ENCODE data around the gene EFNA1.

The EFNA1 gene

GRCh38 chr1:155134880-155135414 lies 7.3 kb downstream of the EFNA1 start (continued):
- TF ChIP-seq ZNF16 (tag by site-specific recombination; IDR thresholded peaks at IDR 0.05; ENCODE audit: low read depth) = no peak
- TF ChIP-seq, protein P1, sequence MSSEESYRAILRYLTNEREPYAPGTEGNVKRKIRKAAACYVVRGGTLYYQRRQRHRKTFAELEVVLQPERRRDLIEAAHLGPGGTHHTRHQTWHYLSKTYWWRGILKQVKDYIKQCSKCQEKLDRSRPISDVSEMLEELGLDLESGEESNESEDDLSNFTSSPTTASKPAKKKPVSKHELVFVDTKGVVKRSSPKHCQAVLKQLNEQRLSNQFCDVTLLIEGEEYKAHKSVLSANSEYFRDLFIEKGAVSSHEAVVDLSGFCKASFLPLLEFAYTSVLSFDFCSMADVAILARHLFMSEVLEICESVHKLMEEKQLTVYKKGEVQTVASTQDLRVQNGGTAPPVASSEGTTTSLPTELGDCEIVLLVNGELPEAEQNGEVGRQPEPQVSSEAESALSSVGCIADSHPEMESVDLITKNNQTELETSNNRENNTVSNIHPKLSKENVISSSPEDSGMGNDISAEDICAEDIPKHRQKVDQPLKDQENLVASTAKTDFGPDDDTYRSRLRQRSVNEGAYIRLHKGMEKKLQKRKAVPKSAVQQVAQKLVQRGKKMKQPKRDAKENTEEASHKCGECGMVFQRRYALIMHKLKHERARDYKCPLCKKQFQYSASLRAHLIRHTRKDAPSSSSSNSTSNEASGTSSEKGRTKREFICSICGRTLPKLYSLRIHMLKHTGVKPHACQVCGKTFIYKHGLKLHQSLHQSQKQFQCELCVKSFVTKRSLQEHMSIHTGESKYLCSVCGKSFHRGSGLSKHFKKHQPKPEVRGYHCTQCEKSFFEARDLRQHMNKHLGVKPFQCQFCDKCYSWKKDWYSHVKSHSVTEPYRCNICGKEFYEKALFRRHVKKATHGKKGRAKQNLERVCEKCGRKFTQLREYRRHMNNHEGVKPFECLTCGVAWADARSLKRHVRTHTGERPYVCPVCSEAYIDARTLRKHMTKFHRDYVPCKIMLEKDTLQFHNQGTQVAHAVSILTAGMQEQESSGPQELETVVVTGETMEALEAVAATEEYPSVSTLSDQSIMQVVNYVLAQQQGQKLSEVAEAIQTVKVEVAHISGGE (tag by site-specific recombination; conservative IDR thresholded peaks at IDR 0.05; ENCODE audit: low read depth) = no peak
- TF ChIP-seq ZNF701 (tag by site-specific recombination; IDR thresholded peaks at IDR 0.05) = no peak
- TF ChIP-seq ZNF416 (tag by site-specific recombination; IDR thresholded peaks at IDR 0.05) = no peak
- TF ChIP-seq TRIM28 (IDR thresholded peaks at IDR 0.05; ENCODE audit: borderline replicate concordance, low read length) = no peak
- no peak for TF ChIP-seq ZNF768 (tag by site-specific recombination; IDR thresholded peaks at IDR 0.05)
- TF ChIP-seq ZNF174 (tag by site-specific recombination; IDR thresholded peaks at IDR 0.05) = no peak
- no peak for TF ChIP-seq ZNF658 (tag by site-specific recombination; IDR thresholded peaks at IDR 0.05)
- no peak for TF ChIP-seq ZNF707 (tag by site-specific recombination; IDR thresholded peaks at IDR 0.05)
- TF ChIP-seq ZNF654 (tag by site-specific recombination; IDR thresholded peaks at IDR 0.05; ENCODE audit: low read depth) = no peak
- TF ChIP-seq ZNF624 (tag by site-specific recombination; IDR thresholded peaks at IDR 0.05) = no peak
- no peak for TF ChIP-seq SALL2 (tag by site-specific recombination; IDR thresholded peaks at IDR 0.05; ENCODE audit: borderline replicate concordance)
- peak; percentile 71 for TF ChIP-seq ZIC2 (tag by site-specific recombination; IDR thresholded peaks at IDR 0.05)
- TF ChIP-seq GFI1B (tag by site-specific recombination; IDR thresholded peaks at IDR 0.05) = no peak
- TF ChIP-seq ZNF521 (tag by site-specific recombination; IDR thresholded peaks at IDR 0.05) = no peak
- no peak for TF ChIP-seq ZNF223 (tag by site-specific recombination; IDR thresholded peaks at IDR 0.05)
- peak; percentile 52 for TF ChIP-seq GLIS2 (tag by site-specific recombination; IDR thresholded peaks at IDR 0.05)
- peak; percentile 93 for TF ChIP-seq ZFHX2 (tag by site-specific recombination; conservative IDR thresholded peaks at IDR 0.05)
- no peak for TF ChIP-seq ZNF138 (tag by site-specific recombination; IDR thresholded peaks at IDR 0.05; ENCODE audit: borderline replicate concordance)
- TF ChIP-seq, protein P2, sequence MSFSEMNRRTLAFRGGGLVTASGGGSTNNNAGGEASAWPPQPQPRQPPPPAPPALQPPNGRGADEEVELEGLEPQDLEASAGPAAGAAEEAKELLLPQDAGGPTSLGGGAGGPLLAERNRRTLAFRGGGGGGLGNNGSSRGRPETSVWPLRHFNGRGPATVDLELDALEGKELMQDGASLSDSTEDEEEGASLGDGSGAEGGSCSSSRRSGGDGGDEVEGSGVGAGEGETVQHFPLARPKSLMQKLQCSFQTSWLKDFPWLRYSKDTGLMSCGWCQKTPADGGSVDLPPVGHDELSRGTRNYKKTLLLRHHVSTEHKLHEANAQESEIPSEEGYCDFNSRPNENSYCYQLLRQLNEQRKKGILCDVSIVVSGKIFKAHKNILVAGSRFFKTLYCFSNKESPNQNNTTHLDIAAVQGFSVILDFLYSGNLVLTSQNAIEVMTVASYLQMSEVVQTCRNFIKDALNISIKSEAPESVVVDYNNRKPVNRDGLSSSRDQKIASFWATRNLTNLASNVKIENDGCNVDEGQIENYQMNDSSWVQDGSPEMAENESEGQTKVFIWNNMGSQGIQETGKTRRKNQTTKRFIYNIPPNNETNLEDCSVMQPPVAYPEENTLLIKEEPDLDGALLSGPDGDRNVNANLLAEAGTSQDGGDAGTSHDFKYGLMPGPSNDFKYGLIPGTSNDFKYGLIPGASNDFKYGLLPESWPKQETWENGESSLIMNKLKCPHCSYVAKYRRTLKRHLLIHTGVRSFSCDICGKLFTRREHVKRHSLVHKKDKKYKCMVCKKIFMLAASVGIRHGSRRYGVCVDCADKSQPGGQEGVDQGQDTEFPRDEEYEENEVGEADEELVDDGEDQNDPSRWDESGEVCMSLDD (tag by site-specific recombination; IDR thresholded peaks at IDR 0.05) = no peak
- no peak for TF ChIP-seq ZNF391 (tag by site-specific recombination; IDR thresholded peaks at IDR 0.05; ENCODE audit: borderline replicate concordance, low read depth)
- no peak for TF ChIP-seq ZNF280D (tag by site-specific recombination; IDR thresholded peaks at IDR 0.05)
- TF ChIP-seq ZNF544 (tag by site-specific recombination; IDR thresholded peaks at IDR 0.05) = no peak
- TF ChIP-seq SP7 (tag by site-specific recombination; IDR thresholded peaks at IDR 0.05) = peak; percentile 69
- no peak for TF ChIP-seq ZNF266 (tag by site-specific recombination; IDR thresholded peaks at IDR 0.05; ENCODE audit: low read depth)
- TF ChIP-seq ZNF555 (tag by site-specific recombination; conservative IDR thresholded peaks at IDR 0.05) = no peak
- TF ChIP-seq KLF8 (tag by site-specific recombination; IDR thresholded peaks at IDR 0.05) = peak; percentile 56
- no peak for TF ChIP-seq ZNF514 (tag by site-specific recombination; IDR thresholded peaks at IDR 0.05)
- no peak for TF ChIP-seq ZNF610 (tag by site-specific recombination; IDR thresholded peaks at IDR 0.05; ENCODE audit: borderline replicate concordance)
- no peak for TF ChIP-seq ZNF561 (tag by site-specific recombination; IDR thresholded peaks at IDR 0.05; ENCODE audit: borderline replicate concordance)
- TF ChIP-seq YY2 (tag by site-specific recombination; IDR thresholded peaks at IDR 0.05) = no peak
- TF ChIP-seq HOXD13 (CRISPR knock-in tag; IDR thresholded peaks at IDR 0.05; ENCODE audit: borderline replicate concordance) = no peak
- TF ChIP-seq ZNF623 (tag by site-specific recombination; IDR thresholded peaks at IDR 0.05) = no peak
- TF ChIP-seq TCF7L2 (IDR thresholded peaks at IDR 0.05; ENCODE audit: borderline replicate concordance, low read depth, low read length) = no peak
- no peak for TF ChIP-seq ZNF48 (tag by site-specific recombination; IDR thresholded peaks at IDR 0.05)

Measured in HEK293 (cell line).